Head of caudate nucleus (tissue), 42 donors: ENCODE results near the gene KANSL1.
"Not testable (repeated sequence)": the region's sequence is repeated elsewhere in the genome, so short reads cannot be mapped to it uniquely, and the experiment has no call there.

Source experiments
- DNase-seq, 42 donors: peaks; one replicate each; pipeline versions ENCODE4 v3.0.0 to v3.0.0-alpha.2; 2020 to 2021; ENCODE audit warnings: mixed read lengths in 7 of 42
- intact Hi-C: fragments of 100-400 bp; cut with DNase I; formaldehyde crosslinking; loops from one replicate; pipeline ENCODE4 v1.15.0; 2022

Gene KANSL1

DNA sequence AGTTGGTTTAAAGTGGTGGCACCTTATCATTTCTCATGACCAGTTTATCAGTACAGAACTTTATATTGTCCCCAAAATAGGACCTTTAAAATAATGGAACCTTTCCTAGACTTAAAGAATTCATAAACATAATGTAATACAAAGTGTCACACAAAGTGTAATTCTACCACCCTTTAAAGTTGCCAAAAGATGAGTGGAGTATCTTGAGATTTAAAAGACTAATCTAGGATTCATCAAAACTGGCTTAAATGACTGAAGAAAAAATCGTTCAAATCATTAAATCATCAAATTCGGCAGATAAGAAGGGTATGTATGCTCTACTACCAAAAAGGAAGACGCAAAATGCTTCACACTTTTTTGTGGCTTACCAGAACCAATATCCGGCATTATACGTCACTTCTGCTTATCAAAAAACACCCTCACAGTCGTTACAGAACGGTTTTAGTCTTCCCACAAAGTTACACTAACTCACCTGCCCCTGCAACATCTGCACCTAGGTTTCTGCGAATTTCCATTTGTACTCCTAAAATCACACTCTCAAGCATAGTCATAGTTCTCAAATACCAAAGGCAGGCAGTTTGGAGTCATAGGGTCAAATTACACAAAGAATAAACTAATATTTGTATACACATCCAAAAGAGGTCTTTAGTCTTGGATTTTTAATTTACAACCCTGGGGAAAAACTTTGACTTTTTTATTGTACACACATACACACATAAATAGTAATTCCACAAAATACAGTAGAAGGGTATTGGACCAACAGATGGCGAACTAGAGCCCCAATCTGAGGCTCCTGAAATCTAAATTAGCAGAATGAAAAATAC is 1.4 kb upstream of the KANSL1 start:
- intact Hi-C loops, result loop anchor here (5.0 kb wide), 3 partner anchors 57 to 192 kb away; no protein-coding TSS in a partner anchor
- peak in 6 of 42 donors; percentile 11 to 68 (median 21) for DNase-seq

DNA sequence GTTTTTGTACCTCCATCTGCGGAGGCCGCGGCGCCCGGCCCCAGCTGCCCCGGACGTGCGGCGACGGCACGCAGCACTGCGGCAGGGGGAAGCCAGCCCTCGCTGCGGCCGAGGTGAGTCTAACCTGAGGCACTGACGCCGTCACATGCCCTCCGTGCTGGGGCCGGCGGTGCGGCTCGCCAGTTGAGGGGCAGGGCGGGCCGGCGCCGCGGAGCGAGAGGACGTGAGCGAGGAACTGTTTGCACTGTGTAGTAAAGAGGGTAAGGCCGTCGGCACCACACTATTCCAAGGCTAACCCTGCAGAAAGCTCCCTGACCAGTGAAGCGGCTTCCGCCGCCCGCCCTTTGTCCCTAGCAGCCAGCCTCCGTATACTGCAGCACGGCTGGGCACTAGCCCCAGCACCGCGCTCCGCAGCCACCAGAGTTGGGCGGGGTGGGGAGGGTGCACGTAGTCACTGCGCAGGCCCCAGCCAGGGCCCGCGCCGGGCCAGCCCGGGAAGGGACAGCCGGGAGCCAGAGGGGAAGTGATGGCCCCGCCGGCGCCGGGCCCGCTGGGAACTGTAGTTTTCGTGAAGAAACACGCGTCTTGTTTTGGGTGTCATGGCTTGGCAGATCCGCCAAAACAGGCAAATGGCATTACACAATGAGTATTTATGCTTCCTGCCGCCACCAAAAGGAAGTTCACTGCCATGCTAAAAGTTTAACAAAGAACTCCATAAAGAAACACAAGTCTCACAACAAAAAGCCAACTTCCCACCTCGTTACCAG is 580 bp upstream of the KANSL1 start:
- DNase-seq, result peak; percentile 89 to 99 (median 97)
- intact Hi-C loops, result loop anchor here (5.0 kb wide), 3 partner anchors 57 to 192 kb away; no protein-coding TSS in a partner anchor

DNA sequence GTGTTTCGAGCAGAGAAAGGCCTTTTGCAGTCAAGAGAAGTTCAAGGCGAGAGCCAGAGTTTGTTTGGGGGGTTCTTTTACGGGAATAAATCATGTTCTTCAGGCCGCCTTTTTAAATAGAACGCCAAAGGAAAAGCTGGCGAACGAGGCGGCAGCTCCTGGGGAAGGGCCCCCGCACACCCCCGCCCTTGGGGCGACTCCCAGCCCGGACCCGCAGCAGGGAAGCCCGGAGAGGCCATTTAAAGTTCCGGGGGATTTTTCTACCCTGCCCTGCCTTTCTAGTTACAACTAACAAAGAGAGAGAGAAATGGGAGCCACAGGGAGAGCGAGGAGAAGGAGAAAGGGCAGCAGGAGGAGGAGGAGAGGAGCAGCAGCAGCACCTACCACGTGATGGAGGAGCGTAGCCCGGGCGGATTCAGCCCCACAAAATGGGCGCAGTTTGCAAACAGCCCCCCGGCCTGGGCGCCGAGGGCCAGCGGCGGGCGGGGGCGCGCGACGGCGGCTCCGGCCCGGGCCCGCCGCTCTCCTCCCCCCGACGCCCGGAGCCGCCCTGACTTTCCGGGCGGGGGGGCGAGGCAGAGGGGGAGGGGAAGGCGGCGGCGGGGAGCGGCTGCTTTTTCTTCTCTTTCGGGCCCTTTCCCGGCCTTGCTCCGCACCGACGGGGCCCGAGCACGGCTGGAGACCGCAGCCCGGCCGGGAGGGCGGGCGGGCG is 634 bp downstream of the KANSL1 start:
- DNase-seq, result peak; percentile 48 to 95 (median 84)
- intact Hi-C loops, result loop anchor here (5.0 kb wide), 3 partner anchors 55 to 190 kb away; no protein-coding TSS in a partner anchor

DNA sequence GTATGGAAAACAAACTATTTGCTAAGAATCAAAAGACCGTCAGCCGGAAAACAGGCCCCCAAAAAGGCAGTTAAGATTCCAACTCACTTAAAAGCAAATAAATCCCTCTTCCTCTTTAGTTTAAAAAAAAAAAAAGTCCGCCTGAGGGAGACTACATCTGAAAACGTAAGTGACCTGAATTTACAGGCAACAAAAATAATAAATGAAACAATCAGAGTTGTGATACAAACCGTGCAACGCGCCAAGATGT is 1.1 kb downstream of the KANSL1 start:
- intact Hi-C loops, result loop anchor here (5.0 kb wide), 3 partner anchors 55 to 190 kb away; no protein-coding TSS in a partner anchor

DNA sequence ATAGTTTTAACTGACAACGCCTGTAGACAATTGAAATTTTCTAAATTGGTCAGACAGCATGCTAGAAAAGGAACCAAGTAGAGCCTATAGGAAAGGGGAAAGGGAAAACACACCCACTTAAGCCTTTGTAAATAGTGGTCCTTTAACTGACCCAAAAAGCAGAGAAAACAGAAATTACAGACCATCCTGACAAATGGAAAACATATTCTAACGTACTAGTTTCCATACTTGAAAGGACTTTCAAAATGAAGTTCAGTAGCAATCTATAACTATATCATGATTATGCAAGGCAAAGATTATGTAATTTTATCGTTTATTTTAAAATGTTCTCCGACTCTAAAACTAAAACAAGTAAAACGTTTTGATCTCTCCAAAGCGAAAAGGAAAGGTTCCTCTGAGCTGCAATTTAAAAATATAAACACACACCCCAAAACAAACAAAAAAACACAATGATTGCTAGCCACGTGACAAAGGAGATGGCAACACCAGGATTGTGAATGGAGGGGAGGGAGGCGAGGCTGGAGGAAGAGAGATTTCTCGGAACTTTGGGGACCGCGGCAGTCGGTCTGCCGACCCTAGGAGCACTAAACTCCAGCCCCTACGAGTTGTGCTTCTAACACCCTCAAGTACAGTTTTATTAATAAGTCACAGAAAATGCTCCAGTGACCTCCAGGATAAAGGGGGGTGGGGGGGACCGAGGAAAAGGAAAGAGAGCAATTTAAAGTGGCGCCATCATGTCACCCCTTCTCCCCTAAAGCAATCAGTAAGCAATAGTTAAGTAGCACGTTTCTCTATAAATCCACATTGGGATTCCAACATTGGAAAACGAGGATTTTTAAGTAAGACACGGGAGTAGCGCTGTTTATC is 1.7 kb downstream of the KANSL1 start:
- intact Hi-C loops, result loop anchor here (5.0 kb wide), 3 partner anchors 54 to 189 kb away; no protein-coding TSS in a partner anchor
- peak in 32 of 42 donors; percentile 16 to 82 (median 60) for DNase-seq

More for the DNA sequence above, 1.1 kb downstream of the KANSL1 start:
- DNase-seq, result peak in 1 of 42 donors; percentile 7

DNA sequence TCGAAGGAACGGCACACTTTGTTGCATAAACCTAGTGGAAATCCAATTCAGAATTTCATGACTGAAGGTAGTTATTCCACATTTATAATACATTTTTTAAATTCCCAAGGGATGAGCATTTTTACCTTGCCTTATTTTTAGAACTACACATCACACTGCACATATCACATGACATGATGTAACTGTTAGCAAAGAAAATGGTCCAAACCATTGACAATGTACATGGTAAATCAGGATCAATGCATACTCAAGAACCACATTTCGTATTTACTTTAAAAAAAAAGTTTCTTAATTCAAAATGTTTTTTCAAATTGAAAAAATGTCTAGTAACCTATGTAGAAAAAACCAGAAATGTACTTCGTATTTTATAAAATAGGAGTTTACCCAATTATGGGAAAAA is 2.5 kb downstream of the KANSL1 start:
- DNase-seq, result no peak
- intact Hi-C loops, result loop anchor here (5.0 kb wide), 3 partner anchors 53 to 188 kb away; no protein-coding TSS in a partner anchor

DNA sequence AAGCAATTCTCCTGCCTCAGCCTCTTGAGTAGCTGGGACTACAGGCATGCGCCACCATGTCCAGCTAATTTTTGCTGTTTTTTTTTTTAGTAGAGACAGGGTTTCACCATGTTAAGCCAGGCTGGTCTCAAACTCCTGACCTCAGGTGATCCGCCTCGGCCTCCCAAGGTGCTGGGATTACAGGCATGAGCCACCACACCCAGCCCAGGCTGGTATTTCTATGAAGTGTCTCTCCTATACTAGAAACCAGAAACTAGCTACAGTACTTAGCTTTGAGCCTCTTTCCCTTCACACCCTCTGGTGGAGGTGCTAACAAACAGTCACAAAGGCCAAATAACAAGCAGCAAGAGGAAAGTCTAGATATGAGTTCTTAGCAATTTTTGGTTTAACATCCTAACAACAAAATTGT is 6.4 kb downstream of the KANSL1 start:
- intact Hi-C loops, result not testable (repeated sequence)

DNA sequence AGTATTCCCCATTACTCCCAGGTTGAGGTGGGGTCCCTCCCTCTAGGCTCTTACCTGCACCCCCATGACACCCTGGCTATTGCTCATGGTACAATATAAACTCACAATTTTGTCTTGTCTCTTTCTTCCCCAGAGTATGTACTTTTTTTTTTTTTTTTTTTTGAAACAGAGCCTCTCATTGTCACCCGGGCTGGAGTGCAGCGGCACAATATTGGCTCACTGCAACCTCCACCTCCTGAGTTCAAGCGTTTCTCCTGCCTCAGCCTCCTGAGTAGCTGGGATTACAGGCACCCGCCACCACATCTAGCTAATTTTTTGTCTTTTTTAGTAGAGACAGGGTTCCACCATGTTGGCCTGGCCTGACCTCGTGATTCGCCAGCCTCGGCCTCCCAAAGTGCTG is 8.5 kb downstream of the KANSL1 start:
- intact Hi-C loops, result no loop called here
- no peak for DNase-seq

More for the DNA sequence above, 6.4 kb downstream of the KANSL1 start:
- DNase-seq, result not testable (repeated sequence)

DNA sequence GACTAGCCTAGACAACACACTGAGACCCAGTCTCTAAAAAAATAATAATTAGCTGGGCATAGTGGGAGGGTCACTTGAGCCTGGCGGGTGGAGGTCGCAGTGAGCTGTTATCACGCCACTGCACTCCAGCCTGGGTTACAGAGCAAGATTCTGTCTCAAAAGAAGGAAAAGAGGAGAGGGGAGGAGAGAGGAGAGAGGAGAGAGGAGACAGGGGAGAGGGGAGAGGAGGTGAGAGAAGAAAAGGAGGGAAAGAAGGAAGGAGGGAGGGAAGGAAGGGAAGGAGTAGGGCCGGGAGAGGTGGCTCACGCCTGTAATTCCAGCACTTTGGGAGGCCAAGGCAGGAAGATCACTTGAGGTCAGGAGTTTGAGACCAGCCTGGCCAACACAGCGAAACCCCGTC is 9.8 kb downstream of the KANSL1 start:
- DNase-seq, result peak in 1 of 42 donors; percentile 30
- intact Hi-C loops, result not testable (repeated sequence)

DNA sequence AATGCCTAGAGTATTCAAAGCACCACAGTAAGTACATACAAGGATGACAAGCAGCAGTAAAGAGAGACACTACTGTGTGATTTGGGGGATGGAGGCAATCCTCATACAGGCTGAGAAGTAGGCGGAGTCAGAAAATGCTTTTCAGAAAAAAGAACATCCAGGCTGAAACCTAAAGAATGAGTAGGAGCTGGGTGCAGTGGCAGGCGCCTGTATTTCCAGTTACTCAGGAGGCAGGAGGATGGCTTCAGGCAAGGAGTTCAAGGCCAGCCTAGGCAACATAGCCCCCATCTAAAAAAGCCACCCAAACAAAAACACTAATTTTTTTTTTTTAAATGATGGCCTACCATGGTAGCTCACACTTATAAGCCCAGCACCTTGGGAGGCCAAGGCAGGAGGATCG is 10.3 kb downstream of the KANSL1 start:
- intact Hi-C loops, result no loop called here
- DNase-seq, result peak in 1 of 42 donors; percentile 42

DNA sequence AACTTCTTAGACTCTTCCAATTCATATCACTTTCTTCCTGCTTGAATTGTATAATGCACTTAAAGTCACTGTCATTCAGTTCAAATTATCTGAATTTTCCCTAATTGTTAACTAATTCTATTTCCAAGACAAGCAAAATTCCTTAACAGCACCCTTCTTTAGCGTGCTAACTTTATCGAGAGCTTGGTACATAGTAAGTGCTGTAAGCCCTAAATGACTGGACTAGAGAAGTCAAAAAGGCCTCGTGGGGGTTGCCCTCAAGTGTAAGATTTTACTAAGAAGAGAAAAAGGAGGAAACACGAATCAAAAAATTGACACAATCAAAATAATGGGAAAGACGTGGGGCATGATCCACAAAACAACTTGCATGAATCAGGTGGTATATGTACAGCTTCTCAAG is 11.3 kb downstream of the KANSL1 start:
- no peak for DNase-seq
- intact Hi-C loops, result no loop called here

DNA sequence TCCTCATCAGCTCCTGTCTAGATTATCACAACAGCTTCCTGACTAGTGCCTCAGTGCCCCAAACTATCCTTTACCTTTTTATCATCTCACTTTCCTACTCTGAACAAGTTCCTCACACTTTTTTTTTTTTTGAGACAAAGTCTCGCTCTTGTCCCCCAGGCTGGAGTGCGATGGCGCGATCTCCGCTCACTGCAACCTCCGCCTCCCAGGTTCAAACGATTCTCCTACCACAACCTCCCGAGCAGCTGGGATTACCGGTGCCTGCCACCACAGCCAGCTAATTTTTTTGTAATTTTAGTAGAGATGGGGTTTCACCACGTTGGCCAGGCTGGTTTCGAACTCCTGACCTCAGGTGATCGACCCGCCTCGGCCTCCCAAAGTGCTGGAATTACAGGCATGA is 11.9 kb downstream of the KANSL1 start:
- intact Hi-C loops, DNase-seq: not testable (repeated sequence)

DNA sequence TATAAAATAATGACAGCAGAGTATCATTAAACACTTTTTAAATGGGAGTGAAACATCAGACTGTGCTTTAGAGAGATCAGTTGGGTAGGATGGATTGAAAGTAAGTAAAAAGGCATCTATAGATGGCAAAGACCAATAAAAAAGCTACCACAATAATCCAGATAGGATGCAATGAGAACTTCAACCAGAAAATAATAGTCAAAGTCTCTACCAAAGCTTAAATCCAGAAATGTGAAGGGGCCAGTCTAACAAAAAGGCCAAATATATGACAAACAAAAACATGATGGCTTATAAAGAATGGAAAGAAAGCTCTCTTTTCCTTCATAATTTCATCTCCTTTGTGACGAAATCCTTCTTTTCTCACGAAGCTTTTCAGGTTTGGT is 12.3 kb downstream of the KANSL1 start:
- intact Hi-C loops, result no loop called here

DNA sequence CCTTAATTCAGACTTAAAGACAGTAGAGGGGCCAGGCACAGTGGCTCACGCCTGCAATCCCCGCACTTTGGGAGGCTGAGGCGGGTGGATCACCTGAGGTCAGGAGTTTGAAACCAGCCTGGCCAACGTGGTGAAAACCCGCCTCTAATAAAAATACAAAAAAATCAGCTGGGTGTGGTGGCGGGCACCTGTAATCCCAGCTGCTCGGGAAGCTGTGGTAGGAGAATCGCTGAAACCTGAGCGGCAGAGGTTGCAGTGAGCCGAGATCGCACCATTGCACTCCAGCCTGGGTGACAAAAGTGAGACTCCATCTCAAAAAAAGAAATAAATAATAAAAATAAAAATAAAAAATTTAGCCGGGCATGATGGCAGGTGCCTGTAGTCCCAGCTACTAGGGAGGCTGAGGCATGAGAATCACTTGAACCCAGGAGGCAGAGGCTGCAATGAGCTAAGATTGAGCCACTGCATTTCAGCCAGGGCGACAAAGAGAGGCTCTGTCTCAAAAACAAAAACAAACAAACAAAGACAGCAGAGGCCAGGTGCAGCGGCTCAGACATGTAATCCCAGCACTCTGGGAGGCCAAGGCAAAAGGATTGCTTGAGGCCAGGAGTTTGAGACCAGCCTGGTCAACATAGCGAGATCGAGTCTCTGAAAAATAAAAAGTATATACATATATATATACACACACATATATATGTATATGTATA is 12.9 kb downstream of the KANSL1 start:
- DNase-seq, intact Hi-C loops: not testable (repeated sequence)

More for the DNA sequence above, 12.3 kb downstream of the KANSL1 start:
- DNase-seq, result no peak

DNA sequence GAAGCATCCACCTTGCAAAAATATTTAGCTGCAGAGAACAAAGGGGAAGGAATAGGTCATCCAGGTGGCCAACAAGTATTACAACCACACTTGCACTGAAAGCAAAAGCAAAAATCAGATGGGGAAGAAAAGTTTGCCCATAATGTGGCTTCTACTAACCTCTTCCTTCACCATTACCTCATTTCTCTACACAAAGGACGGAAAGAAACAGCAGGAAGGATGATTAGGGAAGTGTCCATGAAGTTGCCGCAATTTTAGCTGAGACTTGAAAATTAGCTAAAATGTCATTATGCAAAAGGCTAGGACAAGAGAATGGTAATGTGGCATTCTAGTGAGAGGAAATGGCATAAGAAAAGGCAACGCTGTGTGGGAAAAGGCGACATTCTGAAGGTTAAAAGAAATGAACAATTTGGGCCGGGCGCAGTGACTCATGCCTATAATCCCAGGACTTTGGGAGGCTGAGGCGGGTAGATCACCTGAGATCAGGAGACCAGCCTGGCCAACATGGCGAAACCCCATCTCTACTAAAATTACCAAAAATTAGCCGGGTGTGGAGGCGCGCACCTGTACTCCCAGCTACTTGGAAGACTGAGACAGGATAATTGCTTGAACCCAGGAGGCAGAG is 13.7 kb downstream of the KANSL1 start:
- intact Hi-C loops, result no loop called here
- DNase-seq, result no peak

DNA sequence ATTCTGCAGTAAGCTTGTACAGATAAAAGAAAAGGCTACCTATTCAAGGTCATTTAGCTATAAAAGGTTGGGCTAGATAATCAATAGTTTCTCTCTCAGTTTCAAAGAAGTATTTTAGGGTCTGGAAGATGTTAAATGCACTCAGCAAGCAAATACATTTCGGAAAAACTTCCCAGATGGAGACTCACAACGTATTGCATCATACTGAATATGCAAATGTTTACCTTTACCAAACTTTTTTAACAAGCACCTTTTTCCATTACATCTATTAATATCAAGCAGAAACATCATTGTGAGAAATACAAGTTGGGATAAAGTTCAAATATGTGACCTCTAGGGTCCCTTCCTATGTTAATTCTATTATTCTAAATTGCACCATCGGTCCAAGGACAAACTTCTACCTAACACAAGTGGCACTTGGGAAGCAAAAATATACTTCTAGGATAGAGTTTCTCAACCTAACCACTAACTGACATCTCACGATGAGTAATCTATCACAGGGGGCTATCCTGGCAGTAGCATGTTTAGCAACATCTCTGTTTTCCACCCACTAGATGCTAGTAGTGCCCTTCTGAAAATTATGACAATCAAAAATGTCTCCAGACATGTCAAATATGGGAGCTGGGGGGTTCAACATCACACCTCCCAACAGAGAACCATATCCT is 14.5 kb downstream of the KANSL1 start:
- intact Hi-C loops, result no loop called here
- no peak for DNase-seq

DNA sequence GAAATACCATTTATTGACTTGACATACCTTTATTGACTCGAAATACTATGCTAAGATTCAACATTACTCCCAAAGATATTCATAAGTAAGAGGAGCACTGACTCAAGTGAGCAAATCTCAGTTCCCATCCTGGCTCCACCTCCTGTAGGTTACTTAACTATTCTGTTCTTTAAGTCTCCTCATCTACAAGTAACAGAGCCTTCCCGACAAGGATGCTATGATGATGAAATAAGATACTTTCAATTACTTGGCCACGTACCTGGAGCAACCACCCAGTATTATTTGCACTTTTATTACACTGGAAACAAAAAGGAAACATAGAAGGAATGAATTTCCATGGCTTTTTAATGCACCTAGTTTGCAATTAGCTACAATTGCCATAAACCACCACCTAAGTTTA is 16.3 kb downstream of the KANSL1 start:
- intact Hi-C loops, result no loop called here
- no peak for DNase-seq
